ENCODE measurements around the gene HRCT1. TPM values are rescaled to one million over a fixed set of nuclear protein-coding genes. Genes with fewer than 3 reads are reported as not detected.
"Not testable (repeated sequence)": the region's sequence is repeated elsewhere in the genome, so short reads cannot be mapped to it uniquely, and the experiment has no call there.

The HRCT1 gene
- total RNA-seq: not detected

DNA sequence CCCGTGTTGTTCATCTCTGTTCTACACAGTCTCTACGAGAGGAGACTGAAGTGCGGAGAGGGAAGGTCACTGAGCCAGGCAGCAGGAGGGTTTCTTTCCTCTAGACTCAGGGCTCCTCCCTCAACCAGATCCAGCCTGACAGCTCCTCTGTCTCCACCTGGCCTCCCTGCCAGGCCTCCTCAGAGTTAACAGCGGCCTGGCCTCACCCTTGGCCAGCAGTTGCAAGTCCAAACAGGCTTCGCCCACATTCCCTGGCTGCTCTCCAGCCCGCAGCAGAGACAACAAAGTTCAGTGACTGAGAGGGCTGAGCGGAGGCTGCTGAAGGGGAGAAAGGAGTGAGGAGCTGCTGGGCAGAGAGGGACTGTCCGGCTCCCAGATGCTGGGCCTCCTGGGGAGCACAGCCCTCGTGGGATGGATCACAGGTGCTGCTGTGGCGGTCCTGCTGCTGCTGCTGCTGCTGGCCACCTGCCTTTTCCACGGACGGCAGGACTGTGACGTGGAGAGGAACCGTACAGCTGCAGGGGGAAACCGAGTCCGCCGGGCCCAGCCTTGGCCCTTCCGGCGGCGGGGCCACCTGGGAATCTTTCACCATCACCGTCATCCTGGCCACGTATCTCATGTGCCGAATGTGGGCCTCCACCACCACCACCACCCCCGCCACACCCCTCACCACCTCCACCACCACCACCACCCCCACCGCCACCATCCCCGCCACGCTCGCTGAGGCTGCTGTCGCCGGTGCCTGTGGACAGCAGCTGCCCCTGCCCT lies at the start of gene HRCT1:
Gene HRCT1 (plus strand): TSS at position 291 of the 768 bp plus-strand sequence. CDS start 86 bp downstream, at position 377.
- peak; percentile 97 for DNase-seq

DNA sequence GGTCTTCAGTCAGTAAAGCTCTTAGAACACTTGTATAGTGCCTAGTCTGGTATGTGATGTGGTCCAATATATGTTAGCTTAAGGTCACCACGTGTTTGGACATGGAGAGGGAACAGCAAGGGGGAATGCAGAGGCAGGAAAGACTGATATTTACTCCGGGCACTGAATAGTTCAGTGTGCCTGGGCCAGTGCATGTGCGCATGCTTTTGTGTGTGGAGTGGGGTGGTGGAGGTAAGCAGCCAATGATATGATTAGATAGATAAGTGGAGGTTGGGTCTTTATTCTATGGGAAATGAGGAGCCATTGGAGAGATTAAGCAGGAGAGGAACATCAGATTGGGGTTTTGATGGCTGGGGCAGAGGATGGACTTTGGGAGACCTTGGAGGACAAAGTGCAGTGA lies 49.8 kb upstream of the HRCT1 start:
- DNase-seq: no peak

DNA sequence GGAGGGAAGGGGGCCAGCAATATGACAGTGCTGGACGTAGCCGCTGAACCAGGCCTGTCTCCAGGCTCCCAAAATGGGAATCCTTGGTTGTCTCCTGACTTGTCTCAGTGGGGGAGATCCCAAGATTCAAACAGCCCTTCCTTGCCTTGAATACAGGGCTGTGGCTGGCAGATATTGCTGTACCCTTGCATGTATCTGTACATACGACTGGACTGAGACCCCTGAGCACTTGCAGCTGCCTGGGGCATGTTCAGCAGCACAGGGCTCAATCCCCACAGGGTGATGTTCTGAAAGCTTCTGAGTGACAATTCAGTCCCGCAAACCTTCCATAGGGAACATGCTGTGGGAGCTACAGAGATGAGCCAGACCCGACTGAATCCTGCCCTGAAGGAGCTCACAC lies 49.1 kb upstream of the HRCT1 start:
- DNase-seq: no peak

DNA sequence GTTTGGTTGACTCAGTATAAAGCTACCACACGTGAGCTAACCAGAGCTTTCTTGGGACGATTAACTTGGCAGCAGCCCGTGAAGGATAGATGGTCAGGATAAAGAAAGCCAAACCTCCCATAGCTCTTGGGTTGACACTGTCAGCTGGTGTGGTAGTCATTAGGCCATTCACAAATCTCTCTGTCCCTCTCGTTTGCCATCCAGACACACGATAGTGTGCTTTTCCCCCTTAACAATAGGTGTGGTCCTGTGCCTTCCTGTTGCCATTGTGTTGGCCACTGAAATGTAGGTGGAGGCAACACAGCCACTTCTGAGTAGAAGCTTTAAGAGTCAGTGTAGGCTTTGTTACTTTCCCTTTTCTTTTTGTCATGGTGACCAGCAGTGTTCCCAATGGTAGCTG lies 47.5 kb upstream of the HRCT1 start:
- DNase-seq: no peak

DNA sequence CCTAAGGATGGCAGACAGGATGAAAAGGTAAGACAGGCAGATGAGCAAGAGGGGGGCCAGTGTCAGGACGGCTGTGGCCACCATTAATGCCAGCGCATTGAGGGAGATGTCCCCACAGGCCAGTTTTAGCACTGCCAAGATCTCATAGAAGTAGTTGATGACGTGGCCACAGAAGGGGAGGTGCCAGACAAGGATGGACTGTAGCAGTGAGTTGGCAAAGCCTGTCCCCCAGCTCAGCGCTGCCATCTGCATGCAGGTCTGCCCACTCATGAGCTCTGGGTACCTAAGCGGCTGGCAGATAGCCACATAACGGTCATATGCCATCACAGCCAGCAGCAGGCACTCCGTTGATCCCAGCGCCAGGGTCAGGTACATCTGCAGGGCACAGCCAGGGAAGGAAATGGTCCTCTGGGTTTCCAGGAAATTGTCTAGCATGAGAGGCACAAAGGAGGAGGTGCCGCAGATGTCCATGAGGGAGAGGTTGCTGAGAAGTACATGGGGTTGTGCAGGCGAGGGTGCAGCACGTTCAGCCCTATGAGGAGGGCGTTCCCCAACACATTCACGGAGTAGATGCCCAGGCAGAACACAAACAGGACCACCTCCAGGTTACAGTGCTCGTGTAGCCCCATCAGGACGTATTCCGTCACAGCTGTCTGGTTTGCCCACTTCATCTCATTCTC lies 46.6 kb upstream of the HRCT1 start:
- DNase-seq: peak; percentile 36

DNA sequence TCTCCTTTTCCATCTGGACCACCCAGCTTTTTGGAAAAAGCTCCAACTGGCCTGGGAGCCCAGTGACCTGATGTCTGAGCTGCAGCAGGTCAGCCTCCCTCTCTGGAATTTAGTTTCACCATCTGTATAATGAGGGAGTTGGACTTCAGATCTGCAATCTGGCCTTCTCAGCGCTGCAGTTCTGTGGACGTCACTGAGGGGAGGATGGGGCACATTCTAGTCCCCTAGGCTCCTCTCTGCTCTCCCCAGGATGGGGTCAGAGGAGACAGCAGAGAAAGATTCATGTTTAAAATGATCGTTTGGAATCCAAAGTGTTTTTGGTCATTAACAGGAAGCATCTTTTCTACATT lies 46.0 kb upstream of the HRCT1 start:
- DNase-seq: no peak

DNA sequence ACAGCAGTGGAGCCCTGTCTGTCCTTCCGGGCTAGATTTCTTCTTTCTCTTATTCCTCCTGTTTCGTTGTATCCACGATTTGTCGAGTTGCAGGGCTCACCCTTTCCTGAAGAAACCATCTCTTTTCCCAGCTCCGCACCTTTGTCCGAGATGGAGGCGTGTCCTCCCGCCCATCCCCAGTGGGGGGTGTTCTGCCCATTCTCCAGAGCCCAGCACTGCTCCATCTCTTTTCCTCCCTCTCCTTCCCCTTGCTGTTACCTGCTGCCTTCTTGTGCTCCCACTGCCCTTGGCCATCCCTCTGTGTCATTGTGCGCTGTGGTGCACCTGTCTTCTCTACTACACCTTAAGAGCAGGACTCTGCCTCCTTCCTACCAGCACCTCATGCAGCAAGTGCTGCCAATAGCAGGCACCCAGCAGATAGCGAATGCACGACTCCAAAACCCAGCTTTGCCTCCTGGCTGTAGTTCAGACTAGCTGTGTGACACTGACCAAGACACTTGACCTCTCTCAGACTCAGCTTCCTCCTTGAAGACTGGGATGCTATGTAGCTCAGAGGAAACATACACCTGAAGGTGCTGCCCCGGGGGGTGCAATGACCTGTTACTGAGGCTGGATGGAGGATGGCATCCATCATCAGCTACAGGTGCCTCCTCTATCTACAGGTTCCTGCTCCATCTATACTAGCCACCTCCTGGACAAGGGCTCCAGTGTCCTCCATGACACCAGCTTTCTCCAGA lies 44.7 kb upstream of the HRCT1 start:
- no peak for DNase-seq

DNA sequence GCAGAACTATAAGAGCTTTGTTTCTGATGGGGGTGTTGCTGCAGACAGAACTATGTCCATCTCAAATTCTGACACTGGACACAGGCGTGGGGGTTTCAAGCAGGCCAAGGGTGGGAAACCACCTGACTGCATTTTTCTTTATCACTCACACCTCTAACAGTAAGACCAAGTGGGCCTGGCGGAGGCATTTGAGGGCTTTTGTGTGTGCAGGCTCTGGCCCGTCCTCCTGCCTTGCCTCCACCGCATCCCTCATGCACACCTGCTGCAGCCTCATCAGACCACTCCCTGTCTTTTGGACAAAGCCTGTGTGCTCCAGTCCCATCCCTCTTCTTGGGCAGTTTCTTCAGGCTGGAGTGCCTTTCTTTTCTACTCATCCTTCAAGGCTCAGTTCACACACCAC lies 43.7 kb upstream of the HRCT1 start:
- DNase-seq: no peak

DNA sequence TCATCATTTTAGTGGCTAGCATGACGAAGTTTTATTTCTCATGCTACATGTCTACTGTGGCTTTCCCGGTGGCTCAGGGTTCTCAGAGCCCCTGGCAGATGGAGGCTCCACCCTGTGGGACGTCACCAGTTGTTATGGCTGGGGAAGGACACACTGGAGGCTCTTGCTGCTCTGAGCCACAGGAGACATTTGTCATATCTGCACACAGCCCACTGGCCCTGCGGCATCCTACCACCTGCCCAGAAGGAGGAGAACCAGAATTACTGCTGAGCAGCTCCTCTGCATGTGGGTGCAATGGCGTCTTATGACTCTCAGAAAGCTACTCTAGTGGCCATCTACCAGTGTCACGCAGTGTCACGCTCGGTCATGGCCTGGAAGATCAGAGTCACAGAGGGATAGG lies 42.4 kb upstream of the HRCT1 start:
- DNase-seq: no peak

DNA sequence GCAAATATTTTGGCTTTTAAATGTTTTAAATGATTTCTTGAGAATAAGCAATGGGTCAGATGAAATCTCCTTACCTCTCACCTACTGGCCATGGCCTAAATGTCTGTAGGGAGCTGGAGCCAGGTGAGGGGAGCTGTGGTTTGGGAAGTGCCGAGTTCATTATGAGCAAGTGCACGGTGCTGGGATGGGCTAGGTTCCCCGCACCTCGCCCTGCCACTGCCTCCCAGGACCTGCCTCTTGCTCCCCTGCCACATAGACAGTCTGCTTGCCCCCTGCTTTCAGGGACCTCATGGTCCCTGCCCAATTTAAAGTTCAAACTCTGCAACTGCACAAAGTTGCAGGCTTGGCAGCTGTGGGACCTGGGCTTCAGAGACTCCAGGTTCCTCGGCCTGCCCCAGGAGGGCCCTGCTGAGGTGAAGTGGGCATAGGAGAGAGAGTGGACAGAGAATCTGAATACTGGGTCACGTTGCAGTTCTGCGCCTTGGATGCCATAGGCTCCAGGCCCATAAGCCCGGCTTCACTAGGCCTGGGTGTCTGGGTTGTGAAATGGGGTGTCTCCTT lies 41.2 kb upstream of the HRCT1 start:
- no peak for DNase-seq

DNA sequence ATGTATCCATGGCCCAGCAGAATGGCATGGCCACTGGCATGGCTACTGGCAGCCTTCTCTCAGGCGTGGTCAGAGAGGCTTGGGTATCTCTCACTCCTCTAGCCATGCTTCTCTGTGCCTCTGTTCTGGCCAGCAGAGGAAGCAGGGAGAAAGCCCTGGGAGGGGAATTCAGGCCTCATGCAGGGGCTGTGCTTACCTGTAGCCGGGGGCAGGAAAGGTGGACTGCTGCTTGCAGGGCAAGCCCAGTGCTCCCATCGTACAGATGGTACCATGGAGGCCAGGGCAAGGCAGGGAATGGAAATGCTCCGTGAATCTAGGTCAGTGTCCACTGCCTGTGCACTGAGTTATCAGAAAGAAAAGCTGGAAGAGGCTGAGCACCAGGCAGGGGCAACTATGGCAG lies 38.5 kb upstream of the HRCT1 start:
- DNase-seq: no peak

DNA sequence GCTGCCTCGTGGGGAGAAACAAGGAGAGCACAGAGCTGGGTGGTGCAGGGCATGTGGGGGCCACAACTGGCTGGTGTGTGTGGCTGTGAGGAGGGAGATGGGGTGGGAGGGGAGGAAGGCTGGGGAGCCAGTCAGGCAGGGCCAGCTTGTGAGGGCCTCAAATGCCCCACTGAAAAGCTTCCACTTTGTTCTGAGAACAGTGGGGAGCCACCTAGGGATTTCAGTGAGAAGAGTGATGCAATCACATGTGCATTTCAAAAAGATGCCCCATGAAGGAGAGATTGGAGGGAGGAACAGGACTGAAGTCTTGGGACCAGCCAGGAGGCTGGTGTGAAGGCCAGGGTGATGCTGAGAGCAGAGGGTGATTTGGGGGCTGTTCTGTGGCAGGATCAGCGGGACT lies 37.1 kb upstream of the HRCT1 start:
- no peak for DNase-seq

DNA sequence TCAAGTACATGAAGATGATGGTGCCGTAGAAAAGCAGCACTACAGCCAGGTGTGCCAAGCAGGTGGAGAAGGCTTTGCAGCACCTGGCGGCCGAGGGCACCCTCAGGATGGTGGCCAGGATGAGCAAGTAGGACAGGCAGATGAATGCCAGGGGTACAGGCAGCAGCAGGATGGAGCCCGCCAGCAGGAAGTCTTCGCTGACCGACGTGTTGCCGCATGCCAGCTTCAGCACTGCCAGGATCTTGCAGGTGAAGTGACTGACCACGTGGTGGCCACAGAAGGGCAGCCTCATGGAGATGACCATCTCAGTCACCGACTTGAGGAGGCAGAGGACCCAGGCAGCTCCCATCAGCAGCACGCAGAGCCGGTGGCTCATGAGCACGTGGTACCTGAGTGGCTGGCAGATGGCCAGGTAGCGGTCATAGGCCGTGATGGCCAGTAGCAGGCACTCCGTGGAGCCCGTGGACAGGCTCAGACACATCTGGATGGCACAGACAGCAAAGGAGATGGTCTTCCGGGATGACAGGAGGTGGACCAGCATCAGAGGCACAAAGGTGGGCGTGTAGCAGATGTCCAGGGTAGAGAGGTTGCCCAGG lies 36.3 kb upstream of the HRCT1 start:
- no peak for DNase-seq

DNA sequence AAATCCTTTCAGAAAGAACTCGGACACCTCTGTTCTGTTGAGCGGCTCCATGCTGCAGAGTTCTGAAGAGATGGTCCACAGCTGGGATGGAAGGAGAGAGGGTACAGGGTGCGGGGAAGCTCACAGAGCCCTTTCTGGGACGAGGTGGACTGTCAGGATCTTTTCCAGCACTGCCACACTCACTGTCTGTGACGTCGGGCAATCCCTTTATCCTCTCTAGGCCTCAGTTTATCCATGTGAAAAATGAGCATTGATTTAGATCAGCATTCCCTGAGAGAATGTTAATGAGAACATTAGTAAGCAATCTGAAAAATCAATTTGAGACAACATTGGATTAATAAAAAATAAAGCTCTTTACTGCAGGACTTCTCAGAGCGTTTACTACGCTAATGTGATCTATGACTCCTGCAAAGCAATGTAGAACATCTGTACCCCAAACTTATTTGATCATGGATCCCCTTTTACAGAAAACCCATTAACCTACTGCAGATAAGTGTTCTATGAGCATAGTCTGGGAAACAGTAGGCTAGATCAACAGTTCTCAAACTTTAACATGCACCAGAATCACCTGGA lies 35.6 kb upstream of the HRCT1 start, which contains the start of gene OR13J1:
Gene OR13J1 (minus strand): TSS at position 51 of the 573 bp plus-strand sequence. CDS start 0 bp downstream, at position 51.
- DNase-seq: no peak

DNA sequence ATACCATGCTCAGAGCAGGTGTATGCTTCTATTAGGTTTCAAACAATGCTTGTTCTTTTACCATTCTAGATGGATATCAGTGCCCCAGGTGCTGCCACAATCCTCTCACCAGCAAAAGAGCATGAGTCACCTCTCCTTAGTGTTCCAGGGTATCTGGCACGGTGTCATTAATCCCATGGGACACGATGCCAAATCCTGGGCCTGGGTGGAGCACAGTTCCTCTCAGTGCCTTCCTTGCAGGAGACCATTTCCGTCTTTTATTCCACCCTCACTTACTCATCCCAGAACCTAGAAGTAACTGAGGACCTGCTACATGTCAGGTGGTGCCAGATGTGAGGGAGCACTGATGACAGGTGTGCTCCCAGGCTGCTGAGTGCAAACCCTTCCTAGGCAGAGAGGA lies 34.5 kb upstream of the HRCT1 start:
- no peak for DNase-seq

DNA sequence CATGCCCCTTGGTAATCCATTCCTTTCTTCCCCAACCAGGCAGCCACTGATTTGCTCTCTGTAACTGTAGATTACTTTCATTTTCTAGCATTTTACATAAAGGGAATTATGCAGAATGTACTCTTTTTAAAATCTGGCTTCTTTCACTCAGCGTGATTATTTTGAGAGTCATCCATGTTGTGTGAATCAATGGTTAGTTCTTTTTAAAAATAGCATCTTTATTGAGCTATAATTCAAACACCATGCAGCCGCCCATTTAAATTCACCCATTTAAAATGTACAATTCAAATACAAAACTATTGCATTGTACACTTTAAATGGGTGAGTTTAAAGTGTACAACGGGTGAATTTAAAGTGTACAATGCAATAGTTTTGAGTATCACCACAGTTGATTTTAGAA lies 33.5 kb upstream of the HRCT1 start:
- DNase-seq: no peak

DNA sequence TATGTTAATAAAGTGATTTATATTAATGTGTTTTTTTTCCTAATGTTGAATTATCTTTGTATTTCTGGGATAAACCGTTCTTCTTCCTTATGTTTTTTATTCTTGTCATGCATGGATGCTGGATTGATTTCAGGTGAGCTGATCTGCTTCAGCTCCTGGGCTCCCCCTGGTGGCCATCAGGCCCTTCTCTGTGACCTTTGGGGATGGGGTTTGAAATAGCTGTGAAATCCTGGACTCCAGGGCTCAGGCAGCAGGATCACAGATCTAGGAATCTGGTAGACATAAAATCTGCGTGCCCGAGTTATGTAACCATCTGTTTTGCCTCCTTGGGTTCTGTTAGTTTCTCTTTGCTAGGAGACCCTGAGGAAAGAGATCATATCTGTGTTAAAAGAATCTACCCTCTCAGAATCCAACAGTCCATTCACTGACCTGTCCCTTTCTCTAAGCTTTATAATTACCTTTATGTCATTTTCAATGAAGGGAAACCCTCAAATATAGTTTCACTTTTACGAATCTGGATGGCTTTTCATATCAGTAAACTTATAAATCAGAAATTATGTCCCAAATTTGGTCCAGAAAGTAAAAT lies 23.6 kb upstream of the HRCT1 start:
- peak; percentile 93 for DNase-seq

DNA sequence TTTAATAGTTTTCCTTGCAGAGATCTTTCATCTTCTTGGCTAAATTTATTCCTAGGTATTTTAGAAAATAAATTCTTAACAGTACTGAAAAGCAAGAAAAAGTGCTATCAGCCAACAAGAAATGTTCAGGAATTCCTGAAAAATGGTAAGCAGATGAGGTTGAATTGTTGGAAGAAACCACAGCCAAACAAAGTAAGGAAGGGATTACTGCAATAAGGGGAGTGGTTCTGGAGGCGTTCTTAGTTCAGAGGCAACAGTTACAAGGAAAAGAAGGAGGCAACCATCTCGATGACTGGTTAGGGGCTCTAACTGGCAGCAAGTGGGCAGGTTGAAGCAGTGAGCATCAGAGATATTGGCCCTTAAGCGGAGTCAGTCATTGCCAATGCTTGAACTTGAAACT lies 23.0 kb upstream of the HRCT1 start:
- DNase-seq: no peak

DNA sequence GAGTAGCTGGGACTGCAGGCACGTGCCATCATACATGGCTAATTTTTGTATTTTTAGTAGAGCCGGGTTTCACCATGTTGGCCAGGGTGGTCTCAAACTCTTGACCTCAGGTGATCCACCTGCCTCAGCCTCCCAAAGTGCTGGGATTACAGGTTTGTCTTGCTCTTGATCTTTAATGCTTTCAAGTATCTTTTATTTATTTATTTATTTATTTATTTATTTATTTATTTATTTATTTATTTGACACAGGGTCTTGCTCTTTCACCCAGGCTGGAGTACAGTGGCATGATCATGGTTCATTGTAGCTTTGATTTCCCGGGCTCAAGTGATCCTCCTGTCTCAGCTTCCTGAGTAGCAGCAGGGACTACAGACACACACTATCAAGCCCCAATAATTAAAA lies 21.1 kb upstream of the HRCT1 start:
- not testable (repeated sequence) for DNase-seq

DNA sequence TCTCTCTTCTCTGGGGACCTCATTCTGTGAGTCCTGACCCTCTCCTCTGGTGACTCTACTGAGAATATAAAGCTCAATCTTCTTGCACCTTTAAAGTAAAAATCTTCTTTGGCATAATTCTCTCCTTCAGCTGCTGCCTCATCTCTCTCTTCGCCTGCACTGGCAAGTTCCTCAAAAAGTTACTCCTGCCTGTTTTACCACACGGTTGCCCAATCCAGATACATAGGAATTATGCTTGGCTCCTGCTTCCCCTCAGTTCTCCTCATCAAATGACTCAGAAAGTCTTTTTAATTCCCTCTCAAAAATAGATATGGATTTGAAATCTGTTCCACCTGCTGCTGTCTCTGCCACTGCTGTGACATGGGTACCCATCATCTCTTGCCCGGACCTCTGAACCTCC lies 14.4 kb upstream of the HRCT1 start:
- DNase-seq: no peak

DNA sequence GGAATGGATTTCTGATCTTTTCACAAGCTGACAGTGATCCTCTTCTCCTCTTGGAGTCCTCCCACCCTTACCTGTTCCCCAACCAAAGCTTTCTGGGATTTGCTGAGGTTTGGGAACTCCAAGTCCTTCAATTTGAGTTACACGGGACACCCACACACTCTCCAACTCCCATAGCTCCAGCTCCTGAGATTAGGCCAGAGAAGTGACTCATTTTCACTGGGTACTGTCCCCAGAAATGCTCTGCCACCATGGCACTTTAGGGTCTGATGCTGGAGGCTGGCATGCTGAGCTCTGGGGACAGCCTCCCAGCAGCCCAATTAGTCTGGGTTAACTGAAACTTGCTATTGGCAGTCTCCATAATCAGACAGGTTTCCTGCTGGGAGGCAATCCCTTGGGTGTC lies 14.0 kb upstream of the HRCT1 start:
- DNase-seq: no peak

DNA sequence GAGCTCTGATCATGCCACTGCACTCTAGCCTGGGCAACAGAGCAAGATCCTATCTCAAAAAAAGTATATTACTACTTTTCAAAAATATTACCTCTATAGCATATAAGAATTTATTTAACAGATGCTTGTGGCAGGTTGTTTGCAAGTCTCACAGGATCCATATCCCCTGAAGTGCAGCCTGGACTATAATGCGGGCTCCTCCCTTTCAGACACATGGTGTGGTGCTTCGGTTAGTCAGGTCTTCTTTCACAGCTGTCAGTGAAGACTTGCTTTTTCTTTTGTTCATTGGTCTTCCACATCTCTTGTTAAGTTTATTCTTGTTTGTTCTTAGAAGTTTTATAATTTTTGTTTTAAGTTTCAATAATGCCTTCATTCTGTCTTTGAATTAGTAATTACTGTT lies 9.4 kb upstream of the HRCT1 start:
- DNase-seq: no peak
